Upper lobe of left lung (tissue), 6 donors: Measurements from ENCODE around the gene SRP19. TPM values are rescaled to one million over a fixed set of nuclear protein-coding genes. Genes with fewer than 3 reads are reported as not detected.

Experiments used
- ATAC-seq, 2 donors: fragments of 200-7000 bp; cut with Tn5 transposase; one replicate each; pipeline ENCODE4 v1.9.1; 2022; ENCODE audit warnings: mild to moderate bottlenecking in 2 of 2, moderate library complexity in 2 of 2; ENCODE audit not compliant: low FRiP score in 2 of 2
- DNase-seq, 2 donors: peaks; one replicate each; pipeline ENCODE4 v3.0.0-alpha.2; 2019 to 2020
- H3K27ac ChIP-seq, 4 donors: fragments of 200-600 bp; sonication (generic); one replicate each; pipeline ENCODE4 v1.5.1; 2016 to 2019
- H3K27me3 ChIP-seq, 4 donors: fragments of 200-600 bp; sonication (generic); one replicate each; pipeline ENCODE4 v1.5.1; 2017 to 2019
- H3K36me3 ChIP-seq, 4 donors: fragments of 200-600 bp; sonication (generic); one replicate each; pipeline ENCODE4 v1.5.1; 2016 to 2019
- H3K4me1 ChIP-seq, 4 donors: fragments of 200-600 bp; sonication (generic); one replicate each; pipeline ENCODE4 v1.5.1; 2018 to 2019
- H3K4me3 ChIP-seq, 4 donors: fragments of 200-600 bp; sonication (generic); one replicate each; pipeline ENCODE4 v1.5.1; 2017 to 2019; ENCODE audit warnings: mild to moderate bottlenecking in 2 of 4, moderate library complexity in 1 of 4
- H3K9me3 ChIP-seq, 4 donors: fragments of 200-600 bp; sonication (generic); one replicate each; pipeline ENCODE4 v1.5.1; 2018 to 2019
- CTCF ChIP-seq, 6 experiments: fragments of 450-650 bp in 4 of 6; fragments of 200-600 bp in 2 of 6; sonication (generic) in 2 of 6; IDR thresholded peaks; one replicate each; pipeline ENCODE4 v1.5.1; 2016 to 2019; ENCODE audit warnings: antibody characterized with exemption in 6 of 6
- EP300 ChIP-seq, 4 donors: sonication (generic); formaldehyde crosslinking; IDR thresholded peaks; one replicate each; pipeline ENCODE4 v1.5.1; 2017; ENCODE audit warnings: antibody characterized with exemption in 4 of 4, control low read depth in 2 of 4
- POLR2A ChIP-seq, 4 donors: fragments of 450-650 bp; IDR thresholded peaks; one replicate each; pipeline ENCODE4 v1.5.1; 2016 to 2017; ENCODE audit warnings: antibody characterized with exemption in 4 of 4, mild to moderate bottlenecking in 2 of 4
- POLR2AphosphoS5 ChIP-seq, 2 donors: sonication (generic); formaldehyde crosslinking; IDR thresholded peaks; one replicate each; pipeline ENCODE4 v1.5.1; 2017; ENCODE audit warnings: antibody characterized with exemption in 2 of 2
- WGBS, 2 donors: methylation state at CpG; one replicate each; pipeline ENCODE4 v1.1.5; 2017 to 2018; 5-methylcytosine and 5-hydroxymethylcytosine counted together
- total RNA-seq, 6 donors: library from RNA; depleted of rRNA in 4 of 6; stranded (reverse); fragments of >200 nt in 4 of 6; gene quantifications; one replicate each; pipeline versions ENCODE4 v1.1.0 to v1.2.1, GENCODE V29; 2016 to 2021
- donor health status: DM: no; HTN: no; CAD: no; lungs with moderate emphysema.
- donor health status: DM: no; HTN: yes; CAD: no; lungs with severe emphysema.

SRP19 gene
- total RNA-seq, 6 donors from 2014 or later: 27.3 to 90.1 (median 38.9) TPM

- Histone ChIP-seq H3K4me1 (peaks cover 22 to 43% (median 26%) of the 10 kb centered on the region in 4 donors), H3K36me3 (peaks cover 4 to 42% (median 17%) of the 10 kb centered on the region in 4 donors), H3K9me3 (no peaks in the 10 kb centered on the region), H3K4me3 (no peak overlapping the region), H3K27ac (no peak overlapping the region), H3K27me3 (no peaks in the 10 kb centered on the region)
- DNase-seq (no peak), ATAC-seq (no peak)
- TF ChIP-seq EP300 (IDR thresholded peaks at IDR 0.05): no peak
- no peak for TF ChIP-seq CTCF (IDR thresholded peaks at IDR 0.05)
- TF ChIP-seq POLR2A (IDR thresholded peaks at IDR 0.05): no peak
- no peak for TF ChIP-seq POLR2AphosphoS5 (IDR thresholded peaks at IDR 0.05)
- WGBS, 2 donors: 90 to 93% methylated on average over 4 of the region's 4 CpGs
Measured at GRCh38 chr5:112914584-112914983, 53.5 kb downstream of the SRP19 start.

- Histone ChIP-seq H3K27me3 (no peaks in the 10 kb centered on the region), H3K36me3 (peaks cover 2 to 33% (median 11%) of the 10 kb centered on the region in 4 donors), H3K27ac (no peak overlapping the region), H3K4me3 (no peak overlapping the region), H3K4me1 (peaks cover 30 to 56% (median 36%) of the 10 kb centered on the region in 4 donors), H3K9me3 (no peaks in the 10 kb centered on the region)
- DNase-seq: no peak
- 36 to 55% methylated on average over 1 of the region's 1 CpG for WGBS, 2 donors
- ATAC-seq: no peak
- TF ChIP-seq EP300 (IDR thresholded peaks at IDR 0.05): no peak
- no peak for TF ChIP-seq POLR2AphosphoS5 (IDR thresholded peaks at IDR 0.05)
Measured at GRCh38 chr5:112915831-112916230, 54.7 kb downstream of the SRP19 start.

GRCh38 chr5:112917453-112917995 is 56.4 kb downstream of the SRP19 start:
- 96 to 100% methylated on average over 1 to 2 of the region's 2 CpGs for WGBS, 2 donors
- Histone ChIP-seq H3K4me3 (no peak overlapping the region), H3K4me1 (peaks cover 33 to 61% (median 39%) of the 10 kb centered on the region in 4 donors), H3K36me3 (peaks cover 0 to 30% (median 11%) of the 10 kb centered on the region in 4 donors), H3K27ac (no peak overlapping the region), H3K9me3 (no peaks in the 10 kb centered on the region), H3K27me3 (no peaks in the 10 kb centered on the region)
- TF ChIP-seq POLR2A (IDR thresholded peaks at IDR 0.05) (no peak), EP300 (IDR thresholded peaks at IDR 0.05) (no peak)
- DNase-seq: no peak
- ATAC-seq: no peak

- Histone ChIP-seq H3K9me3 (no peaks in the 10 kb centered on the region), H3K4me3 (no peak overlapping the region), H3K27me3 (no peaks in the 10 kb centered on the region), H3K4me1 (peaks cover 36 to 67% (median 45%) of the 10 kb centered on the region in 4 donors), H3K27ac (no peak overlapping the region), H3K36me3 (peaks cover 0 to 30% (median 11%) of the 10 kb centered on the region in 4 donors)
- DNase-seq (no peak), ATAC-seq (no peak)
- TF ChIP-seq POLR2A (IDR thresholded peaks at IDR 0.05): no peak
- no peak for TF ChIP-seq EP300 (IDR thresholded peaks at IDR 0.05)
- TF ChIP-seq POLR2AphosphoS5 (IDR thresholded peaks at IDR 0.05): no peak
- no peak for TF ChIP-seq CTCF (IDR thresholded peaks at IDR 0.05)
- WGBS, 2 donors: 84 to 85% methylated on average over 3 of the region's 3 CpGs
Measured at GRCh38 chr5:112918136-112918535, 57.0 kb downstream of the SRP19 start.

GRCh38 chr5:112918679-112919078 is 57.6 kb downstream of the SRP19 start:
- Histone ChIP-seq H3K27ac (peak overlapping the region in 1 of 4 donors; percentile 13), H3K9me3 (no peaks in the 10 kb centered on the region), H3K27me3 (no peaks in the 10 kb centered on the region), H3K4me1 (peaks cover 39 to 72% (median 45%) of the 10 kb centered on the region in 4 donors), H3K36me3 (peaks cover 0 to 30% (median 11%) of the 10 kb centered on the region in 4 donors), H3K4me3 (no peak overlapping the region)
- TF ChIP-seq CTCF (IDR thresholded peaks at IDR 0.05) (no peak), POLR2AphosphoS5 (IDR thresholded peaks at IDR 0.05) (no peak), EP300 (IDR thresholded peaks at IDR 0.05) (no peak), POLR2A (IDR thresholded peaks at IDR 0.05) (no peak)
- DNase-seq: no peak
- 46 to 53% methylated on average over 1 of the region's 1 CpG for WGBS, 2 donors
- no peak for ATAC-seq

Other genes with a start within 250 kb of the SRP19 start
- 10 to 100 TPM; 38.4 to 95.3 (median 71.6) TPM for gene APC, start 123.4 kb upstream of the SRP19 start, total RNA-seq
- gene REEP5, start 60.9 kb downstream of the SRP19 start, total RNA-seq: 100 to 1,000 TPM in 2 of 6 donors, 10 to 100 TPM in 4; 43.0 to 108 (median 95.3) TPM
- gene DCP2, start 115.5 kb downstream of the SRP19 start, total RNA-seq: 100 to 1,000 TPM in 1 of 6 donors, 10 to 100 TPM in 5; 17.8 to 111 (median 53.2) TPM